ENCODE measurements around the gene GNAI2.
"Not testable (repeated sequence)": the region's sequence is repeated elsewhere in the genome, so short reads cannot be mapped to it uniquely, and the experiment has no call there.

The GNAI2 gene

GRCh38 chr3:50266017-50266416, 30.0 kb downstream of the GNAI2 start:
- DNase-seq: no peak

- DNase-seq: no peak
Measured at GRCh38 chr3:50266836-50267235, 30.8 kb downstream of the GNAI2 start.

GRCh38 chr3:50267280-50267913, 31.4 kb downstream of the GNAI2 start:
- no peak for DNase-seq

- no peak for DNase-seq
Measured at GRCh38 chr3:50268276-50268675, 32.3 kb downstream of the GNAI2 start.

GRCh38 chr3:50268703-50269451, 32.9 kb downstream of the GNAI2 start, which contains the start of gene SEMA3B:
SEMA3B (plus strand) TSS chr3:50269147; CDS start chr3:50269241, 94 bp downstream.
- no peak for DNase-seq

- DNase-seq: no peak
Measured at GRCh38 chr3:50269460-50269859, 33.5 kb downstream of the GNAI2 start.

GRCh38 chr3:50269977-50270413, 34.0 kb downstream of the GNAI2 start:
- no peak for DNase-seq

GRCh38 chr3:50270422-50271224, 34.6 kb downstream of the GNAI2 start:
- DNase-seq: no peak

- DNase-seq: no peak
Measured at GRCh38 chr3:50271314-50271936, 35.4 kb downstream of the GNAI2 start.

- not testable (repeated sequence) for DNase-seq
Measured at GRCh38 chr3:50272538-50272910, 36.5 kb downstream of the GNAI2 start.

- no peak for DNase-seq
Measured at GRCh38 chr3:50272911-50273688, 37.1 kb downstream of the GNAI2 start.

GRCh38 chr3:50273689-50274065, 37.7 kb downstream of the GNAI2 start:
- DNase-seq: no peak

- no peak for DNase-seq
Measured at GRCh38 chr3:50274371-50275104, 38.5 kb downstream of the GNAI2 start.

- no peak for DNase-seq
Measured at GRCh38 chr3:50275141-50275995, 39.4 kb downstream of the GNAI2 start.

- DNase-seq: no peak
Measured at GRCh38 chr3:50275996-50276761, 40.2 kb downstream of the GNAI2 start.

GRCh38 chr3:50276762-50277101, 40.7 kb downstream of the GNAI2 start:
- DNase-seq: no peak

- DNase-seq: no peak
Measured at GRCh38 chr3:50278123-50278879, 42.3 kb downstream of the GNAI2 start.

GRCh38 chr3:50278880-50279224, 42.8 kb downstream of the GNAI2 start, which contains the start of gene LSMEM2:
LSMEM2 (plus strand) TSS chr3:50279087; CDS start chr3:50279114, 27 bp downstream.
- no peak for DNase-seq

All from DMS 273 treated with DMSO at 0.1 percent for 48 hours (cell line).